Omental fat pad (tissue), 4 donors: ENCODE data around the gene DHX34. TPM values are rescaled to one million over a fixed set of nuclear protein-coding genes. Genes with fewer than 3 reads are reported as not detected.

ENCODE experiments used
- ATAC-seq: fragments of 150-250 bp; one replicate; pipeline ENCODE4 v1.9.1; 2016; ENCODE audit warnings: mild to moderate bottlenecking, moderate library complexity; ENCODE audit not compliant: low FRiP score
- DNase-seq: peaks from one replicate; pipeline ENCODE4 v3.0.0-alpha.2; 2019; ENCODE audit warnings: low spot score
- total RNA-seq, 4 donors: library from RNA; depleted of rRNA; stranded (reverse); fragments of >200 nt; gene quantifications; one replicate each; pipeline ENCODE4 v1.1.0, GENCODE V29; 2016
- TF ChIP-seq, protein P1 (sequence below), 3 donors: fragments of 450-650 bp; IDR thresholded peaks; one replicate each; pipeline ENCODE4 v1.5.1; 2016 to 2017; ENCODE audit warnings: antibody characterized with exemption in 3 of 3, mild to moderate bottlenecking in 3 of 3, moderate library complexity in 2 of 3

The DHX34 gene
- total RNA-seq, 4 donors from 2014 or later = 9.5 to 22.2 (median 14.7) TPM

DNA sequence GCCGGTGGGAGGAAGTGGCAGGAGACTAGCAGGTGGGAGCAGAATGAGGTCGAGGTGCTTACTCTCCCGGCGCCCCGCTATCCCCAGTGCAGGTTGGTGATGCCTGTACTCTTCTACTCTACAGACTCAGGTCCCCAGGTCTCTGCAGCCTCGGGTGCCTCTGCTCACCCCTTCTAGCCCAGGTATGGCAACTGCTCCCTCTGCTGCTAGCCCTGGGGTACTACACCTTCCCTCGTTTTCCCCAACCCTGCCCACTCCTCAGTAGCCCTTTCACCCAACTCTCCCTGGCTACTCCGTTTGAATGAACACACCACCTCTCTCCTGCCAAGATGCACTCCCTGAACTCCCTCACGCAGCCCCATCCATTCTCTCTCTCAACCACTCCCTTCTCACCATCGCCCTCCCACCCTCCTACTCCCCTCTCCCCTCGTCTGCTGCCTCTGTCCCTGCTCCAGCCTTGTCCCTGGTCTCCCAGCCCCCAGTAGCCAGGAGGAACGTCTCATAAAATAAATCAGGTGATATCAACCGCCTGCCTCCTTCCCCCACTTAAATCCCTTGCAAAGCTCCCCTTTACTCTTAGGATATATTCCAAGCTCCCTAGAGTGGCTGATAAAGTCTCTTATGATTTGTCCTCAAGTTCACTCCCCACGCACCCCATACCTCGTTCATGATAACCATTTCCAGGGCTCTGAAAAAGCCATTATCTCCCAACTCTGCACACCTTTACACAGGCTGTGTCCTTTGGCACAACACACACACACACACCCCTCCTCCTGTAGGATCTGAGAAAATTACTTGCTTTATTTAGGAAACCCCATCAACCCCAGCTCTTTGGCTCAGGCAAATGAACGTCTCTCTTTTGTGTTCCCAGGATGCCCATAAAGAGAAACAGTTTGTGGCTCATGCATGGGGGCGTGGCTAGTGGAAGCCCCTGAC is 78.4 kb downstream of the DHX34 start:
- TF ChIP-seq, protein P1, sequence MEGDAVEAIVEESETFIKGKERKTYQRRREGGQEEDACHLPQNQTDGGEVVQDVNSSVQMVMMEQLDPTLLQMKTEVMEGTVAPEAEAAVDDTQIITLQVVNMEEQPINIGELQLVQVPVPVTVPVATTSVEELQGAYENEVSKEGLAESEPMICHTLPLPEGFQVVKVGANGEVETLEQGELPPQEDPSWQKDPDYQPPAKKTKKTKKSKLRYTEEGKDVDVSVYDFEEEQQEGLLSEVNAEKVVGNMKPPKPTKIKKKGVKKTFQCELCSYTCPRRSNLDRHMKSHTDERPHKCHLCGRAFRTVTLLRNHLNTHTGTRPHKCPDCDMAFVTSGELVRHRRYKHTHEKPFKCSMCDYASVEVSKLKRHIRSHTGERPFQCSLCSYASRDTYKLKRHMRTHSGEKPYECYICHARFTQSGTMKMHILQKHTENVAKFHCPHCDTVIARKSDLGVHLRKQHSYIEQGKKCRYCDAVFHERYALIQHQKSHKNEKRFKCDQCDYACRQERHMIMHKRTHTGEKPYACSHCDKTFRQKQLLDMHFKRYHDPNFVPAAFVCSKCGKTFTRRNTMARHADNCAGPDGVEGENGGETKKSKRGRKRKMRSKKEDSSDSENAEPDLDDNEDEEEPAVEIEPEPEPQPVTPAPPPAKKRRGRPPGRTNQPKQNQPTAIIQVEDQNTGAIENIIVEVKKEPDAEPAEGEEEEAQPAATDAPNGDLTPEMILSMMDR (IDR thresholded peaks at IDR 0.05) = peak in 2 of 3 donors; percentile 18 to 52
- ATAC-seq = peak; percentile 42
- DNase-seq = no peak

DNA sequence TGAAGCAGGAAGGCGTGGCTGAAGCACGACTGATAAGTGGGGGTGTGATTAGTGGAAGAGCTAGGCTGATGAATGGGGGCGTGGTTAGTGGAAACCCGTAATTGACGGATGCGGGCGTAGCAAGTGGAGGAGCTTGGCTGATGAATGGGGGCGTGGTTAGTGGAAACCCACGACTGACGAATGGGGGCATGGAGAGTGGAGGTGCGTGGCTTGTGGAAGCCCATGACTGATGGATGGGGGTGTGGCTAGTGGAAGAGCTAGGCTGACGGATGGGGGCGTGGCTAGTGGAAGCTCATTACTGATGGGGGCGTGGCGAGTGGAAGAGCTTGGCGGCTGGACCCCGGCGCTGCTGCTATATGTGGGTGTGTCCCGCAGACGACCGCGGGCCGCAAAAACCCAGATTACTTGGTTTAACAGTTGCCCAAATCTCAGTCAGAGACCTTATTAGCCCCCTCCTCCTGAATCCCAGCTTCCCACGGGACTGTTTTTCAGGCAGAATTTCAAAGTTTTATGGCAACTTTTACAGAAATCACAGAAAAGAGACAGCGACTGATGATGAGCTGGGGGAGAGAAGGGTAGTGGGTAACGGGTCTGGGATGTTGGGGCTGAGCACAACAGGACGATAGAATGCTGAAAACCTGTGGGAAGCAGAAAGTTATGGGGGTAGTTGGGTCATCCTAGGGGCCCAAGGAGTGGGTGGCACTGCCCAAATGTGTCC is 79.2 kb downstream of the DHX34 start:
- DNase-seq (peak; percentile 82), ATAC-seq (peak; percentile 94)
- TF ChIP-seq, protein P1 (IDR thresholded peaks at IDR 0.05) = no peak

DNA sequence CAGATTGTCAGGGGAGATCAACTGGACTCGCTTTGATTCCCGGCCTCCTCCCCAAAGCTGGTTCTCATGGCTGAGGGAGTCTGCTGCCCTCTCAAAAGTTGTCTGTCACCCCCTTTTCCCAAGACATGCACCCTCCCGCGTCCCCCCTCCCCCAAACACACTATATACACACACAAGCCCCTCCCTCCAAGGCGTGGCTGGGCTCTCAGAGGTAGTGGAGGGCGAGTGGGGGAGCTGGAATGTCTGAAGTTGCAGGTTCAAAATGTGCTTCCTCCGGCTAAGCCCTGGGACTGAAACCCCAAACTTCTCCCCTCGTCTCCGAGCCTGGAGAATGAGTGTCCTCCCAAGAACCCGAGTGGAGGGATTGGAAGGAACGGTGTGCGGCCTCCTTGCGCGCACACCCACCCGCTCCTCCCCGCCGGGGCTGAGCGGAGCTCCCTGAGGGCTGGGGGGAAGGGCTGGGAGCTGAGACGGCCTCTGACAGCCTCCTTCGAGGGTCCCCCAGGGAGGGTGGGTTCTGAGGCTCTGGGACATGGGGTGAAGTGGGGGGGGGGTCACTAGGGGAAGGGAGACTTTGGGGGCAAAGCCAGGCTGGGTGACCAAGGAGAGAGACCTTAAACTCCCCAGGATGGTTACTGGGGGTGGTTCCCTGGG is 80.2 kb downstream of the DHX34 start:
- DNase-seq = no peak
- no peak for ATAC-seq
- TF ChIP-seq, protein P1 (IDR thresholded peaks at IDR 0.05) = no peak

DNA sequence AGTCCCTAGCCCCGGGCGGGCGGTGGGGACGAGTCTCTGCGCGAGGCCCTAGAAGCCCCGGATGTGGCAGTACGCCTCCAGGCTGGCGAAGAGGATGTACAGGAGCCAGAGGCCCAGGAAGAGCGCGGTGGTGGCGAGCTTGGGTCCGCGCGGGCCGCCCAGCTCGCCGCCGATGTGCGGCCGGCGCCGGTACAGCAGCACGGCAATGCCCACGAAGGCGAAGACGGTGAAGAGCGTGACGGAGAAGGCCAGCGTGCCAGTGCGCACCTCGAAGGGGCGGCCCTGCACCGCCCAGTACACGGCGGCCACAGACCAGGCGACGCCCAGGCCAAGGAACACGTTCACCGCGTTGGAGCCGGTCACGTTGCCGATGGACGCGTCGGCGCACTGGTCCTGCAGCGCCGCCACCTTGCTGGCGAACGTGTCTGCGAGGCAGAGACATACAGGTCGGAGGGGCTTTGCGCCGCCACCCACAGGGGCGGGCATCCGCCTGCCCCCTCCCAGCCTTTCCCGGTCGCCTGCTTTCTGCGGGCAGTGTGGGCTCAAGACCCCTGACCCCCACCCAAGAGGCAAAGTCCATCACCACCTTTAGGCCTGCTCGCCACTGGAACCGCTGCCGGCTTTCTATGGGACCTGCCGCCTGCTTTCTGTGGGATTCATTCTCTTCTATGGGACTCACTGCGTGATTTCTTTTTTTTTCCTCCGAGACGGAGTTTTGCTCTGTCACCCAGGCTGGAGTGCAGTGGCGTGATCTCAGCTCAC is 81.1 kb downstream of the DHX34 start:
- TF ChIP-seq, protein P1 (IDR thresholded peaks at IDR 0.05) = no peak
- no peak for DNase-seq
- peak; percentile 8 for ATAC-seq

DNA sequence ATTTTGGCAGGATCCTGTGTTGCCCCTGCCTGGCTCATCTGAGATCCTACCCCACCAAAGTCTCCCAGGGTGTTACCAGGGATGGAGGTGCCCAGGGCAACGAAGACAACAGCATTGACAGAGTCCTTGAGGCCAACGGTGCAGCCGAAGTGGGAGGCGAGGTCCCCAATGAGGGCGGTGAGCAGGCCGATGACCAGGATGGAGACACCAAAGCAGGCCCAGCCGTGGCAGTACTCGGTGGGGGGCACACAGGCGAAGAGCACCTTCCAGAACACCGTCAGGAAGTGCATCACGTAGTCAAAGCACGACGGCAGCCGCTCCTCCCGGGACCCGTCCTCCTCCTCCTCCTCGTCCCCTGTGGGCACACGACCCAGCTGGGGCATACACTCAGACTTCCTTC is 83.0 kb downstream of the DHX34 start:
- TF ChIP-seq, protein P1 (IDR thresholded peaks at IDR 0.05) = no peak
- DNase-seq = no peak
- ATAC-seq = no peak

Other genes with a start within 250 kb of the DHX34 start
- 10 to 100 TPM; 13.1 to 20.9 (median 18.0) TPM for gene ZC3H4, start 235.5 kb upstream of the DHX34 start, total RNA-seq
- gene SAE1, start 218.5 kb upstream of the DHX34 start, total RNA-seq = 10 to 100 TPM; 36.5 to 50.7 (median 49.2) TPM
- 1 to 10 TPM; 1.0 to 9.1 (median 1.8) TPM for gene BBC3, start 118.1 kb upstream of the DHX34 start, total RNA-seq
- gene CCDC9, start 92.8 kb upstream of the DHX34 start, total RNA-seq = 10 to 100 TPM in 2 of 4 donors, 1 to 10 TPM in 2; 8.2 to 16.7 (median 12.5) TPM
- gene INAFM1, start 74.4 kb upstream of the DHX34 start, total RNA-seq = 1 to 10 TPM; 3.3 to 8.2 (median 5.7) TPM
- gene C5AR1, start 39.5 kb upstream of the DHX34 start, total RNA-seq = 10 to 100 TPM; 26.5 to 94.0 (median 60.7) TPM
- 10 to 100 TPM in 3 of 4 donors, 1 to 10 TPM in 1; 5.4 to 16.9 (median 12.9) TPM for gene C5AR2, start 17.1 kb upstream of the DHX34 start, total RNA-seq
- 10 to 100 TPM in 2 of 4 donors, 1 to 10 TPM in 2; 7.3 to 17.2 (median 11.6) TPM for gene MEIS3, start 70.2 kb downstream of the DHX34 start, total RNA-seq
- gene SLC8A2, start 122.6 kb downstream of the DHX34 start, total RNA-seq = 1 to 10 TPM in 1 of 4 donors, under 1 TPM in 2, not detected in 1; 0.19 to 1.4 (median 0.47) TPM
- 1 to 10 TPM; 4.4 to 7.6 (median 5.5) TPM for gene KPTN, start 134.9 kb downstream of the DHX34 start, total RNA-seq
- gene NAPA, start 165.7 kb downstream of the DHX34 start, total RNA-seq = 10 to 100 TPM; 77.5 to 83.6 (median 81.0) TPM
- gene ZNF541, start 223.8 kb downstream of the DHX34 start, total RNA-seq = 1 to 10 TPM in 1 of 4 donors, under 1 TPM in 3; 0.37 to 1.2 (median 0.46) TPM